Activated CD8-positive, alpha-beta memory T cell treated with anti-CD3 and anti-CD28 coated beads, Interleukin-2, amount 50 U/mL, for 24 hours (primary cell): ENCODE data around the gene PLPPR5.

Source experiments
- DNase-seq: peaks from one replicate; pipeline ENCODE4 v3.0.0-alpha.2; 2020; ENCODE audit errors: extremely low read depth

PLPPR5 gene

DNA sequence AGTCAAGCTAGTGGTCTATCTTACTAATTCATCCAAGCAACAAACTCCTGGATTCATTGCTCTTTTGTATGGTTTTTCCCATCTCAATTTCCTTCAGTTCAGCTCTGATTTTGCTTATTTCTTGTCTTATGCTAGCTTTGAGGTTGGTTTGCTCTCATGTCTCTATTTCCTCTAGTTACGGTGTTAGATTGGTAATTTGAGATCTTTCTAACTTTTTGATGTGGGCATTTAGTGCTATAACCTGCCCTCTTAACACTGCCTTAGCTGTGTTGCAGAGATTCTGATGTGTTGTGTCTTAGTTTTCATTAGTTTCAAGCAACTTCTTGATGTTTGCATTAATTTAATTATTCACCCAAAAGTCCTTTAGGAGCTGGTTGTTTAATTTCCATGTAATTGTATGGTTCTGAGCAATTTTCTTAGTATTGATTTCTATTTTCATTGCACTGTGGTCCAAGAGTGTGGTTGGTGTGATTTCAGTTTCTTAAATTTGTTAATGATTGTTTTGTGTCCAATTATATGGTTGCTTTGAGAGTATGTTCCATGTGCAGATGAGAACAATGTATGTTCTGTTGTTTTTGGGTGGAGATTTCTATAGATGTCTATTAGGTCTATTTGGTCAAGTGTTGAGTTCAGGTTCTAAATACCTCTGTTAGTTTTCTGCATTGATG is 154.6 kb downstream of the PLPPR5 start:
- no peak for DNase-seq

GRCh38 chr1:98842241-98842640 is 162.4 kb downstream of the PLPPR5 start:
- no peak for DNase-seq
